HG02884 (cell line): ENCODE results near the gene INPP5J.
"Not testable (repeated sequence)": the region's sequence is repeated elsewhere in the genome, so short reads cannot be mapped to it uniquely, and the experiment has no call there.

Source experiments
- ATAC-seq: cut with Tn5 transposase; IDR thresholded peaks from one replicate; pipeline ENCODE4 v1.9.1; 2021; ENCODE audit warnings: mild to moderate bottlenecking, moderate library complexity; ENCODE audit not compliant: unreplicated experiment

The INPP5J gene

DNA sequence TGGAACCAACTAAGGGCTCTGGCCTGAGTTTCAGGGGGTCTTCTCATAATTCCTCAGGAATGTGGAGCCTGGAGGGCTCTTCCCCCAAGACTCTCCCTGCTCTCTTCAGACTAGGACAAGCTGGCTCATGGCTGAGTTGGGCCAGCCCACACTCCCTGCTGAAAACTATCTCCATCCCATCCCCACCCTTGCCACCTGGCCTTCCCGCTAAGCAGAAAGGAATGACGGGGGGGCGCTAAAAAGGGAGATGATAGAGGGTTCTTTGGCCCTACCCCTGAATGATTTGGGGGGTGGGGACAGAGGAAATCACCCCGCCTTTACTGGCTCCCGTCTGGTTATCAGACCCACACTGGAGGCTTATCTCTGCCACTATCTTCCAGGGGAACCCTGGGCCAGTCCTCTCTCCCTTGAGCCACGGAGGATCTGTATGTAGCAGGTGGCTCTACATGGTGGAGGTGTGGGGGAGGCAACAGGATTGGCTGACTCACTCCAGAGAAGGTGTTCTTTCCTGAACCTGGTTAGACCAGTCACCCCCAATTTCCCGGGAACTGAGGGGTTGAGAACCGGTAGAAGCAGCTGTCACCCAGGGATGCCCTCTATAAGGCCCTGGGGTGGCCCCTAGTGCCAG is 35.9 kb upstream of the INPP5J start:
- ATAC-seq: no peak

DNA sequence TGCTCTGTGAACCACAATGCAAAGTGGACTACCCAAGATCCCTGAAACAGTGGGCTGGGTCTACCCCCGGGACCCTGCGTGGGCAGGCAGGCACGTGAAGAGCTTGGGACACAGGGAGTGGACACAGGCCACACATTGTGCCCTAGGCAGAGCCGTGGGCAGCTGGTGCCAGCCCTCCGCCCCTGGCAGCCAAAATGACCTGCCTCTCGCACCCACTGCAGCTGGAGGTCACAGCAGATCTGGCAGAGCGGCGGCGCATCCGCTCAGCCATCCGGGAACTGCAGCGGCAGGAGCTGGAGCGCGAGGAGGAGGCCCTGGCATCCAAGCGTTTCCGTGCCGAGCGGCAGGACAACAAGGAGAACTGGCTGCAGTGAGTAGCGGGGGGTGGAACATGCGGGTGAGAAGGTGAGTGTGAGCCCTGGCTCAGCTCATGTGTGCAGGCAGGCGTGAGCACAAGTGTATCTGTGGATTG is 35.0 kb upstream of the INPP5J start:
- ATAC-seq: no peak

GRCh38 chr22:31088233-31088986 is 34.4 kb upstream of the INPP5J start:
- ATAC-seq: no peak

DNA sequence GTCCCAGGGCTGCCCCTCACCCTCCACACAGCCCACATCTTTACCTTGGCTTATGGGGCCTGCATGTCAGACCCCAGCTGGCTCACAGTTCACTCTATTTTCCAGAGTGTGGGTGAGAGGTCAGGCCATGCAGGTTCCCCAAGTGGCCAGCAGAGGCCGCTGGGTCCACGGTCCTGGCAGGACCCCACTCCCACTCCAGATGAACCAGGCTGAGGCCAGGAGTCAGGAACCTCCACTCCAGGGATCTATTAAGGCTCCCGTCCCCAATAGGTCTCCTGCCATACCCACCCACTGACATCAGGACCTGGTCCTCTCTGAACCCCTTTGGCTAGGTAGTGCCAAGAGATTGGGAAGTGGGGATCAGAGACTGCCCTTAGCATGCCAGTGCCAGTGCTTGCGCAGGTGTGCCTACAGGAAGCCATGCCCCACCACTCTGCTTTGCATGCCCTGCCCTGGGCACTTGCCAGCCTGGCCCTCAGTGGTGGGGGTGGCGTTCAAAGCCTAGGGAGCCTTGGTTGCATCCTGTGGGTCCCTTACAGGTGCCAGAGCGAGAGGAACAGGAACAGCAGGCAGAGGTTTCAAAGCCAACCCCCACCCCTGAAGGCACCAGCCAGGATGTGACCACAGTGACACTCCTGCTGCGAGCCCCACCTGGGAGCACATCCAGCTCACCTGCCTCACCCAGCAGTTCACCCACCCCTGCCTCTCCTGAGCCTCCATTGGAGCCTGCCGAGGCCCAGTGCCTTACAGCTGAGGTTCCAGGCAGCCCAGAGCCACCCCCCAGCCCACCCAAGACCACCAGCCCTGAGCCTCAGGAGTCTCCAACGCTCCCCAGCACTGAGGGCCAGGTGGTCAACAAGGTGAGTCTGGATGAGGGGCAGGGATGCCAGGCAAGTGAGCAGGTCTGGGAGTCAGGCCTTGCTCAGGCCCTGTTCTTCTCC is 33.3 kb upstream of the INPP5J start:
- ATAC-seq: no peak

- ATAC-seq: no peak
These were observed 32.3 kb upstream of the INPP5J start for GRCh38 chr22:31090217-31091085.

DNA sequence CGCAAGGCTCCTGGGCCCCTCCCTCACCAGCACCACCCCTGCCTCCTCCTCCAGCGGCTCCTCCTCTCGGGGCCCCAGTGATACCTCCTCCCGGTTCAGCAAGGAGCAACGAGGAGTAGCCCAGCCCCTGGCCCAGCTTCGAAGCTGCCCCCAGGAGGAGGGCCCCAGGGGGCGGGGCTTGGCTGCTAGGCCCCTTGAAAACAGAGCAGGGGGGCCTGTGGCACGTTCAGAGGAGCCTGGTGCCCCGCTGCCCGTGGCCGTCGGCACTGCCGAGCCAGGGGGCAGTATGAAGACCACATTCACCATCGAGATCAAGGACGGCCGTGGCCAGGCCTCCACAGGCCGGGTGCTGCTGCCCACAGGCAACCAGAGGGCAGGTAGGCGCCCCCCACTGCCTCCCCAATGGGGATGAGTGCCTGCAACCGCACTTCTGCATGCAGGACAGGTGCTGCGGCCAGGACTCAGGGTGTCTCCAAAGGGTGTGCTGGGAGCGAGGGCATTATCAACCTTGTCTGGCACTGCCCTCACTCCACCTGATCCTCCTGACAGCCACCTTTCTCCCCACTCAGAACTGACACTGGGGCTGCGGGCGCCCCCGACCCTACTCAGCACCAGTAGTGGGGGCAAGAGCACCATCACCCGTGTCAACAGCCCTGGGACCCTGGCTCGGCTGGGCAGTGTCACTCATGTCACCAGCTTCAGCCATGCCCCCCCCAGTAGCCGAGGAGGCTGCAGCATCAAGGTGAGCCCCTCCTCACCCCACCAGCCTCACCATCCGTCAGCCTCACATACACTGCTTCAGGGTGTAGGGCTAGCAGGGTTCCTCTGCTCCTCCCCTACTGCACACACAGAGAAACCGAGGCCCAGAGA is 31.4 kb upstream of the INPP5J start:
- ATAC-seq: no peak

- no peak for ATAC-seq
These were observed 30.6 kb upstream of the INPP5J start for GRCh38 chr22:31092161-31092560.

- no peak for ATAC-seq
These were observed 29.5 kb upstream of the INPP5J start for GRCh38 chr22:31093086-31093850.

- no peak for ATAC-seq
These were observed 28.7 kb upstream of the INPP5J start for GRCh38 chr22:31094021-31094551.

DNA sequence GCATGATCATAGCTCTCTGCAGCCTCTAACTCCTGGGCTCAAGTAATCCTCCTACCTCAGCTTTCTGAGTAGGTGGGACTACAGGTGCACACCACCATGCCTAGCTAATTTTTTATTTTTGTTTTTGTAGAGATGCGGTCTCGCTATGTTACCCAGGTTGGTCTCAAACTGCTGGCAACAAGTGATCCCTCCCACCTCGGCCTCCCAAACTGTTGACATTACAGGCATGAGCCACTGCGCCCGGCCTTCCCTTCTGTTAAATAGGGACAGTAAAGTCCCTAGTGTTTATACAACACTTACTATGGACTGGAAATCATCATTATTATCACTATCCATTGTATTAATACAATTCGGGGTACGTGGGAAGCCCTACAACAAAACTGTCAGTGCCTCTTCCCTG is 28.0 kb upstream of the INPP5J start:
- no peak for ATAC-seq

DNA sequence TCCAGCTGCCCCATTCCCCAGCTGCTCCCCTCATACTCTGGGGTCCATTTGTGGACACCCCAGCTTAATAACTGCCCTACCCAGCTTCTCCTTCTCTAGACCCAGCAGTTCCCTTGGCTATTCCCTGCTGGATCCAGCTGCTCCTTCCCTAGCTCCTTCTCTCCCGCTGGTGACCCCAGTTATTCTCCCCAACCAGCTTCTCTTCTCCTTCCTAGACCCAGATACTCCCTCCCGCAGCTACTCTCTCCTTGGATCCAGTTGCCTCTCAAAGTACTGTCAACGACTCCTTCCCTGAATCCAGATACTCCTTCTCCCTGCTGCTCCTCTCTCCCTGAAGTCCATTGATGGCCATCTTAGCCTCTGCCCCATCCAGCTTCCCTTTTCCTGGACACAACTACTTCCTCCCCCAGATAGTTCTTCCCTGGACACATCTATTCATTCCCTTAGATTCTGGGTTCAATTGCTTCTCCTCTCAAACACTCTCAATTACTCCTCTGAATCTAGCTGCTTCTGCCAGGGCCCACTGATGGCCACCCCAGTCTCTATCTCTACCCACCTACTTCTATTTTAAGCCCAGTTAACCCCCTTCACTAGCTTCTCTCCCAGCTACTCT is 27.0 kb upstream of the INPP5J start:
- no peak for ATAC-seq

DNA sequence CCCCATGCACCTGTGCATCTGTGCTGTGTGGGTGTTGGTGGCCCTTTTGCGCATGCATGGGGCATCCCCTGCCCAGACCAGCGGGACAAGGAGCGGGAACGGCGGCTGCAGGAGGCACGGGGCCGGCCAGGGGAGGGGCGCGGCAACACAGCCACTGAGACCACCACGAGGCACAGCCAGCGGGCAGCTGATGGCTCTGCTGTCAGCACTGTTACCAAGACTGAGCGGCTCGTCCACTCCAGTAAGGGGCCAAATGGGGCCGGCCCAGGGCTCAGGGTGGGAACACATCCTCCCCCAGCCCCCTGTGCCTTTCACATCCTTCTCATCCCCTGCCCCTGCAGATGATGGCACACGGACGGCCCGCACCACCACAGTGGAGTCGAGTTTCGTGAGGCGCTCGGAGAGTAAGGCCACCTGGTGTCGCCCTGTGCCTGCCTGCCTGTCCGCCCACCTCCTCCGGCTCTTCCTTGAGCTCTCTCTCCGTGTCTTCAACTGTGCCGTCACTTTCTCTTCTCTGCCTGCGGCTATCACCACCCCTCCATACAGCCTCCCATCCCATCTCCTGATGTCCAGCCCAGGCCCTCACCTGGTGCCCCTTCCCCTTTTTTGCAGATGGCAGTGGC is 26.0 kb upstream of the INPP5J start:
- ATAC-seq: no peak

DNA sequence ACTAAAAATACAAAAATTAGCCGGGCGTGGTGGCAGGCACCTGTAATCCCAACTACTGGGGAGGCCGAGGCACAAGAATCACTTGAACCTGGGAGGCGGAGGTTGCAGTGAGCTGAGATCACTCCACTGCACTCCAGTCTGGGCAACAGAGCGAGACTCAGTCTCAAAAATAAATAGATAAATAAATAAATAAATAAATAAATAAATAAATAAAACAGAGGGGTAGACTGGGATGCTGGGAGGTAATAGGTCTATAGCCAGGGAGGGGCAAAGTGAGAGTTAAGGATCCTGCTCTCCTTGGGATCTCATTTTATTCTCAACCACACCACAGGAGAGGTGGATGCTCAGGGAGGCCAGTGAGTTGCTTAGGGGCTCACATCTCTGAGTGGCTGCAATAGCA is 25.2 kb upstream of the INPP5J start:
- ATAC-seq: not testable (repeated sequence)

GRCh38 chr22:31097941-31098631 is 24.7 kb upstream of the INPP5J start:
- no peak for ATAC-seq

DNA sequence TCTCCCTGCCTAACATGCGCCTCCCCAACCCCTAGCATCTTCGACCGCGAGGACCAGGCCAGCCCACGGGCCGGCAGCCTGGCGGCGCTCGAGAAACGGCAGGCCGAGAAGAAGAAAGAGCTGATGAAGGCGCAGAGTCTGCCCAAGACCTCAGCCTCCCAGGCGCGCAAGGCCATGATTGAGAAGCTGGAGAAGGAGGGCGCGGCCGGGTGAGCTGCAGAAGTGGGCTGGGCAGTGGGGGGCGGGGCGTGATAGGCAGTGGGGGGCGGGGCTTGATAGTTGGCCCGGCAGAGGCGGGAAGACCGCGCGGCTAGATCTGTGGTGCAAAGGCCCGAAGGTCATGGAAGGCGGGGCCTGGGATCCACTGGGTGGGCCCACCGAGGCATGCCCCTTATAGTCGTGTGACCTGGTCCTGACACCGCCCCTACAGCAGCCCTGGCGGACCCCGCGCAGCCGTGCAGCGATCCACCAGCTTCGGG is 24.1 kb upstream of the INPP5J start:
- ATAC-seq: no peak

GRCh38 chr22:31099386-31099785 is 23.4 kb upstream of the INPP5J start:
- no peak for ATAC-seq
